ENCODE measurements around the gene FOXN4.

FOXN4 gene

GRCh38 chr12:109304485-109304884 is 4.6 kb downstream of the FOXN4 start:
- no peak for TF ChIP-seq CTCF (IDR thresholded peaks at IDR 0.05; ENCODE audit: extremely low read depth, missing control alignments)
- DNase-seq (ENCODE audit: low spot score): no peak

DNA sequence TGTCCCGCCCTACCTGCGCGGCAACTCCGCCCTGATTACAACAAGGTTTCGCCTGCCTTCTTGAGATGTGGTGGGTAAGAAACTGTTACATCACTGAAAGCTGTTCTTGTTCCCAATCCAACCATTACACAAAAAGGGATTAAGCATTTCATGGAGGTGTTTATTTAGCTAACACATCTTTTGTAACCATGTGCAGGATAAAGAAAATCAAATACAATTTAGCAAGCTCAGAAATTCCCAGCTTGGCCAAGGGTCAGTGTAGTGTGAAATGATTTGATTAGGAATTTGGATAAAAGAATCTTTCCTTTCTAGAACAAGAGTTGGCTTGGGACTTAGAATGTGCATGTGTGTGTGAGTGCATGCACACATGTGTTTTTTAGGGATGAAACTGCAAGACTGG is 6.3 kb downstream of the FOXN4 start:
- no peak for TF ChIP-seq CTCF (IDR thresholded peaks at IDR 0.05; ENCODE audit: extremely low read depth, missing control alignments)
- DNase-seq (ENCODE audit: low spot score): no peak

DNA sequence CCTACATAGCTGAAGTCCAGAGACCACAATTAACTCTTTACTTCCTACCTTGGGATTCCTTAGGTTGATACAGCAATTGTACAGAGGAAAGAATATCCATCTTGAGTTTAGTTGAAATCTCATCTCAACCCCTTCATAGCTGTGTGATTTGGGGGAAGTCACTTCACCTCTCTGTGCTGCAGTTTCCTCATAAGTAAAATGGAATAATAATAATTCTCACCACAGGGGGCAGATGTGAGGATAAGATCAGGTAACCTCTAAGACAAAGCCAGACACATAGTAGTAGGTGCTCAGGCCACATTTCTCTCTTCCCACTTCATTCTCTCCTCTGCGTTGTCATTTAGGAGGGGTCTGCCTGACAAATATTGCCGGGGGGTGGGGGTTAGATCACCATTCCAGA is 6.7 kb downstream of the FOXN4 start:
- DNase-seq (ENCODE audit: low spot score): no peak
- TF ChIP-seq CTCF (IDR thresholded peaks at IDR 0.05; ENCODE audit: extremely low read depth, missing control alignments): no peak

DNA sequence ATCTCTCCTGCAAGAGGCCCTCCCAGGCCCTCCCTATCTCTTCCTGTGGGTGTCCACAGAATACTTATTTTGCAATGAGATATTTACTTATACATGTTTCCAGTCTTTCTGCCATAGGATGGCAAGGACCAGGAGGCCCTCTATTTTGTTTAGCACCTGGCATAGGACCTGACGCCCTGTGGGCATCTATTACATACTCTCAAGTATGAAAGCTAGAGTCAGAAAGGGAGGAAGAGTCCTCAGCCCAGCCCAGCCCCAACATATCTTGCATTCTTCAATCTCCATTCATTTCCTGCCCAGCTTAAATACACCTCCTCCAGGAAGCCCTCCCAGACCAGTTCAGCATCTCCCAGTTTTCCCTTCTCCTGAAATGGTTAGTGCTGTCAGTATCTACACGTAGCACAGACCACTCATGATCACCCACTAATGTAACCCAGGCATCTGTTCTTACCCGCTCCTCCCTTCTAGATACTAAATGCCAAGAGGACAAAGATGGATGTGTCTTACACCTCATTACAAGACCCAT is 7.4 kb downstream of the FOXN4 start:
- TF ChIP-seq CTCF (IDR thresholded peaks at IDR 0.05; ENCODE audit: extremely low read depth, missing control alignments): no peak
- DNase-seq (ENCODE audit: low spot score): no peak

DNA sequence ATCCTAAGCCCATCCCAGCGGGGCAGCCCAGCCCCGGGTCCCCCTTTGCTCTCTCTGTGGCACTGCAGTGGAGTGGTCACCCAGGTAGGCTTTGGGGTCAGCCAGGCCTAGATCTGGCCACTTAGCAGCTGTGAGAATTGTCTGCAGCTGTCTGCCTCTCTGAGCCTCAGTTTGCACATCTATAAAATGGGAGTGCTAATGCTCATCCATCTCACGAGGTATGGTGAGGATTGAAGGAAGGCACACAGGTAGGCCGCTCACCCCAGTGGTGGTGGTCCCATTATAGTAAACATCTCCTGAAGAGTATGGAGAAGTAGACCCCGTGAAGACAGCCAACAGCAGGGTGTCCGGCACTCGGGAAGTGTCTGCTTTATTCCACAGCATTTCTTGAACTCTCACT is 9.2 kb downstream of the FOXN4 start:
- no peak for DNase-seq (ENCODE audit: low spot score)
- TF ChIP-seq CTCF (IDR thresholded peaks at IDR 0.05; ENCODE audit: extremely low read depth, missing control alignments): no peak

GRCh38 chr12:109296431-109296830 is 12.7 kb downstream of the FOXN4 start:
- no peak for DNase-seq (ENCODE audit: low spot score)
- no peak for TF ChIP-seq CTCF (IDR thresholded peaks at IDR 0.05; ENCODE audit: extremely low read depth, missing control alignments)

DNA sequence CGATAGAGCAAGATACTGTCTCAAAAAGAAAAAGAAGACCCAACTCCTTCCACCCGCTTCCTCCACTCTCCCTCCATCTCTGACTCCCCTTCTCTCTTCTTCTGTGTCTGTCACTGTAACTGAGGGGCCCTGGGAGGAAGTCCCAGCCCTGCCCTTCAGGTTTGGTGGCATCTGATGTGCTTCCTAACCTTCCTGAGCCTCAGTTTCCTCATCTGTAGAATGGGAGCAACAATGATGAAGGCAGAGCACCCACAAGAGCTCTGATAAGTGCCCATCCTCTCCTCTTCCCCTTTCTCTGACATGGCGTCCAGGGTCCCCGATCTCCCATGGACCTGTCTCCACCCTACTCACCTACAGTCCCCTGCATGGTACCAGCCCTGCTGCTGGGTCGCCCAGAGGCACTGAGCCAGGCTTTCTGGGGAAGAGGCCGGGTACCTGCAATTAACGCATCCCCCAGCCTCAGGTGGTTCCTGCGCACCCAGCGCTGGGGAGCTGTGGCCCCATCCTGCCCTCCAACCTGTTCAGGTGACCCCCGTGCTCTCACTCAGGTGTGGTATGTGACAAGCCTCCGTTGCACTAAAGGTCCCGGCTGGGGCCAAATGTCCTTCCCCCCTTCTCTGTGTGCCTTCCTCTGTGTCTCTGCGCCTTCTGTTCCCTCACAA is 13.2 kb downstream of the FOXN4 start:
- DNase-seq (ENCODE audit: low spot score): no peak
- TF ChIP-seq CTCF (IDR thresholded peaks at IDR 0.05; ENCODE audit: extremely low read depth, missing control alignments): no peak

Measured in GM20000 (cell line).